Activated CD4-positive, alpha-beta memory T cell treated with anti-CD3 and anti-CD28 coated beads, Interleukin-2, amount 10 ng/mL, durations not matched to agents 7 days and 5 days (primary cell): ENCODE data around the gene OSBPL1A. TPM values are rescaled to one million over a fixed set of nuclear protein-coding genes. Genes with fewer than 3 reads are reported as not detected.

Experiments used
- CTCF ChIA-PET: fragments of 350-600 bp; sonication (Branson Sonifier 250); formaldehyde crosslinking; loops from one replicate; lab custom pipeline; 2021; ENCODE audit warnings: antibody characterized with exemption, inconsistent platforms; lab: Charles Lee
- POLR2A ChIA-PET: fragments of 350-600 bp; sonication (Branson Sonifier 250); formaldehyde crosslinking; loops from one replicate; lab custom pipeline; 2021; ENCODE audit warnings: antibody characterized with exemption; lab: Charles Lee
- DNase-seq: peaks from one replicate; pipeline ENCODE4 v3.0.0-alpha.2; 2020
- H3K27ac Mint-ChIP-seq: one replicate; pipeline ENCODE4 v1.8.0; 2021; ENCODE audit warnings: mild to moderate bottlenecking, mixed read lengths
- H3K27me3 Mint-ChIP-seq: one replicate; pipeline ENCODE4 v1.8.0; 2021; ENCODE audit warnings: mixed read lengths
- H3K36me3 Mint-ChIP-seq: one replicate; pipeline ENCODE4 v1.8.0; 2021; ENCODE audit warnings: low read depth, mixed read lengths
- H3K4me1 Mint-ChIP-seq: one replicate; pipeline ENCODE4 v1.8.0; 2021; ENCODE audit warnings: mixed read lengths
- H3K4me3 Mint-ChIP-seq: one replicate; pipeline ENCODE4 v1.8.0; 2021; ENCODE audit warnings: mild to moderate bottlenecking, mixed read lengths
- H3K9me3 Mint-ChIP-seq: one replicate; pipeline ENCODE4 v1.8.0; 2021; ENCODE audit warnings: mixed read lengths
- total RNA-seq, 2 experiments: library from RNA; stranded (reverse); gene quantifications; one replicate each; pipeline ENCODE4 v1.2.3, GENCODE V29; 2021

Gene OSBPL1A
- total RNA-seq, 2 experiments from 2014 or later = 0.53 to 0.93 TPM

DNA sequence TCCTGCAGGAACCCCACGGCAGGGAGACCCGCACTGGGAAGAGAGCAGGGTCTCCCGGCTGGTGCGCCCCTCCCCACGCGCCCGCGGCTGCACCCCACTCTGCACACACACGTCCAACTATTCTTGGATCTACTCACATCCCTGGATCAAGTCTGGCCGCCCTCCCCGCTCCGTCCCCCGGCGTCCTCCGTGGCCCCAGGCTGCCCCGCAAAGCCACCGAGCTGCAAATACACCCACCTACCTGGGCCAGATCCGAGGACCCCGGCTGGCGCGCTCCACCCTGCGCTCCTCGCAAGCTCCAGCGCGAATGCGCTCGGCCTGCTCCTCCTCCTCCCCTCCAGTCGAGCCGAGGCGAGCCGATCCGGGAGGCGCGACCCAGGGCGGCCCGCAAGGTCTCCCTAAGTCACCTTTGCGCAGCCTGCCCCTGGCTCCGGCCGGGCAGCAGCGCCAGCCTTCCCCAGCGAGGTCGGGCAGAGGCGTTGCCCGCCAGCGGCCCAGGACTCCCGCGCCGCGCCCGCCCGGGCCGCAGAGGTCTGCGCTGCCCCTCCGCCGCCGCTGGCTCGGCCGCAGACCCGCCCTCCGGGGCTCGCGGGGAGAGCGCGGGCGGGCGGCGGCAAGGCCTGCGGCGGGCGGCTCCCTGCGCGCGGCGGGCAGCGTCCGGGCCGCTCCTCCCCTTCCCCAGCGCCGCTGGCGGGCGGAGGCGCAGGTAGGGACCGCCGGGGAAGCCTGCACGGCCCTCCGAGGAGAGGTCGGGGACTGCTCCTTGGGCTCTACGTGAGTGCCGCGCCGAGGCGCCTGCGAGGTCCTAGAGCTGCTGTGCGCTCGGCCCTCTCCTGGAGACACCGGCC is 126.0 kb downstream of the OSBPL1A start:
- no peak for DNase-seq
- CTCF ChIA-PET = no interaction called here

DNA sequence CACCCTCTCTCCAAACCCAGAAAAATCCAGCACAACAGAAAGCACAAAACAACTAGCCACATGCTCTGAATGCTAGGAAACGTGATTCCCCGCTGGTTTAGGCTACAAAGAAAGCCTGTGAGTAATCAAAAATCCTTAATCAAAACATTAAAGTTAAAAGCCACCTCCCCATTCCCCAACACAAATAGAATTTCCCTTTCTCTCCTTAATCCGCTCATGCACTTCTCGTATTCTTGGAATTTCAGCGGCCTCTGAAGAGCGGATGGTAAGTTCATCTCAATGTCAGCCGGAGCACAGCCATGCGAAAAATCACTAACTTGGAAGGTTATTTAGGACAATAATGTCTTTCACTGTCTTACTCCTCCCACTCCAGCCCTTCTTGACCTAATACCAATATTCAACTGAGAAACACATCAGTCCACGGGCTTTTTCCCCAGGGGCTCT is 126.7 kb downstream of the OSBPL1A start:
- ChIA-PET POLR2A (no interaction called here), CTCF (no interaction called here)
- no peak for DNase-seq
- Mint-ChIP-seq H3K4me3 (peak overlapping the region; percentile 4), H3K36me3 (no peaks in the 10 kb centered on the region), H3K4me1 (peaks cover 1% of the 10 kb centered on the region), H3K27me3 (peaks cover 50% of the 10 kb centered on the region), H3K27ac (no peak overlapping the region), H3K9me3 (no peaks in the 10 kb centered on the region)

More for the DNA sequence above, 126.0 kb downstream of the OSBPL1A start:
- H3K36me3 Mint-ChIP-seq = no peaks in the 10 kb centered on the region
- H3K4me3 Mint-ChIP-seq = peak overlapping the region; percentile 58
- H3K27me3 Mint-ChIP-seq = peaks cover 45% of the 10 kb centered on the region
- H3K4me1 Mint-ChIP-seq = peaks cover 1% of the 10 kb centered on the region
- no peaks in the 10 kb centered on the region for H3K9me3 Mint-ChIP-seq
- no peak overlapping the region for H3K27ac Mint-ChIP-seq
- POLR2A ChIA-PET = no interaction called here

DNA sequence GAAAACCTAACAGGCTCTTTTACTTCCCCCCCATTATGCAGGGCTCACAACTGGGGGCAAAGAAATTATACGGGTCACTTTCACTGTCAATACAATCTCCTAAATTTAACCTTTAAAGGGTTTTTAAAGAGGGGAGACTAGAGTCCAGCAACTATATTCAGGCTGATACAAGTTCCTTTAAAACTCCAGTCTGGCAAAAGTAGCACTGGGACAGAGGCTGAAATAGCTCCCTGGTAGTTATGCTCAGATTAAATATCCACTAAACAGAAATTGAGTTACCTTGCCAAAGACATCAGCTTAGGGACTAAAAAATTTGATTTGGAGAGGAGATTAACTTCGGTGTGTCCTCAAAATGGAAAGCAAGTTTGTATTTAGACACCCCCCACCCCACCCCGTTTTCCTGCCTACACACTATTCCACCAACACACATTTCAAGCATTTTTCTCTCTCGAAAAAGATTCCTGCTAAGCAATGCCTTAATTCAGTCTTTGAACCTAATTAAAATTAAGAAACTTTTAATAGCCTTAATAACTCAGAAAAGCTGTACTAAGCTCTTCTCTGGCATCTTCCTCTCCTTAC is 127.2 kb downstream of the OSBPL1A start:
- CTCF ChIA-PET = no interaction called here
- Mint-ChIP-seq H3K36me3 (no peaks in the 10 kb centered on the region), H3K4me1 (peaks cover 1% of the 10 kb centered on the region), H3K27ac (no peak overlapping the region), H3K4me3 (no peak overlapping the region), H3K9me3 (no peaks in the 10 kb centered on the region), H3K27me3 (peaks cover 55% of the 10 kb centered on the region)
- POLR2A ChIA-PET = no interaction called here
- no peak for DNase-seq

DNA sequence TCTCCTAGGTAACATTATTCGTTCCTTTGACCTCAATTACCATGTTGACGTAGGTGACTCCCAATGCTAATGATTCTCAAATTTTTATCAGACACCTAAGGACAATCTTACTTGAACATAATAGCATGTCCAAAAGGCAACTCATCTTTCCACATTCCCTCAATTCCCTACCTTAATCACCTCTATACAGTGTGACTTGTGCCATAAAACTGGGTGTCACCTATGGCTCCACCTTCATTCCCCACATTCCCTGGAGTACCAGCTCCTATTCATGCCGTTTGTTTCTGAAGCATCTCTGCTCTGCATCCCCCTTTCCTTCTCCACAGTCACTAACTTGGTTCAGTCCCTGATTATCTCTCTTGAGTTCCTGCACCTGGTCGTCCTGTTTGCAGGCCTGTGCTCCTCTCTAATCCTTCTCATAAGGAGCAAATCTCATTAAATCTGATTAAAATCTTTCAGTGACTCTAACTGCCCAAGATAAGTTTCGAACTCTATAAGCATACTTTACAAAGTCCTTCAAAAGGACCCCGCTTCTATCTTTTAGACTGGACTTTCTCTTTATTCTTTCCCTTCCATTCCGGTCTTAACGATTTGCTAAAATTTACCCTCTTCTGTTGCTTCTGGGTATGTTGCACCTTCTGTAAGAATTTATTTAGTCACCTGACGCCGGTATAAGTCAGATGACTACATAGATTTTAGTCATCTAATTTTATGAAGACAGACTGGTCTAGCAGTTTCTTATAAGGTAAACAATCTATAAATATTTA is 128.7 kb downstream of the OSBPL1A start:
- H3K4me1 Mint-ChIP-seq = peaks cover 1% of the 10 kb centered on the region
- ChIA-PET CTCF (no interaction called here), POLR2A (no interaction called here)
- no peak overlapping the region for H3K4me3 Mint-ChIP-seq
- no peak overlapping the region for H3K27ac Mint-ChIP-seq
- H3K36me3 Mint-ChIP-seq = no peaks in the 10 kb centered on the region
- peaks cover 55% of the 10 kb centered on the region for H3K27me3 Mint-ChIP-seq
- DNase-seq = no peak
- no peaks in the 10 kb centered on the region for H3K9me3 Mint-ChIP-seq

DNA sequence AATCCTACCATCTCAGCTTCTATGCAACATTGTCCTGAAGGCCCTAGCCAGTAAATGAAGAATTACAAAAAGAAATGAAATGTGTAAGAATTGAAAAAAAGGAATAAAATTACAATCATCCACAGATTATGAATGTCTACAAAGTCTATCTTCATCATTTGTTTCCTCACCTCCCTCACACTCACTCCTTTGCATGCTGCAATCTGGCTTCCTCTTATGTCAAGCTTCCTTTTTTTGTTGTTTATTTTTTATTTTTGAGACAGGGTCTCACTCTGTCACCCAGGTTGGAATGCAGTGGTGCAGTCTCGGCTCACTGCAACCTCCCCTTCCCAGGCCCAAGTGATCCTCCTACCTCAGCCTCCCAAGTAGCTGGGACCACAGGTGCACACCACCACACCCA is 129.7 kb downstream of the OSBPL1A start:
- Mint-ChIP-seq H3K4me3 (no peak overlapping the region), H3K27ac (no peak overlapping the region), H3K27me3 (peaks cover 49% of the 10 kb centered on the region), H3K9me3 (no peaks in the 10 kb centered on the region), H3K36me3 (no peaks in the 10 kb centered on the region), H3K4me1 (peaks cover 1% of the 10 kb centered on the region)
- POLR2A ChIA-PET = no interaction called here
- no peak for DNase-seq
- CTCF ChIA-PET = no interaction called here

DNA sequence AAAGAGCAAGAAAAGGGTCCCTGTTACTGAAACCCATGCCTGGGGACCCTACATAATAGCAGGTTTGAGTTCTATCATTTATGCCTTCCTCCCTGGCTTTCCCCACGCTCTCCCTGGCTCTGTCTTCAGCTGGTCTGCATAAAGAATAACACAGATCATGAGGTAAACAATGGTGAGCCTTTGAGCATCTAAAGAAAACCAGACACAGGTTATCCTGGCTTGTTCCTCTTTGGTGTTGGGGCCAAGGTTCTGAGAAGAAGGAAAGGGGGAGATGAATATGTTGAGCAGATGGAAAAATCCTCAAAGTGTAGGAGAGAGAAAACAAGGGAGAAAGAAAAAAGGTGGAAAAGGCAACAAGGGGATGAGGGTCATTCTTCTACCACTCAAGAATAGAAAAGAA is 131.5 kb downstream of the OSBPL1A start:
- no peak overlapping the region for H3K4me3 Mint-ChIP-seq
- peaks cover 38% of the 10 kb centered on the region for H3K27me3 Mint-ChIP-seq
- H3K4me1 Mint-ChIP-seq = no peaks in the 10 kb centered on the region
- no peak for DNase-seq
- ChIA-PET POLR2A (no interaction called here), CTCF (no interaction called here)
- no peaks in the 10 kb centered on the region for H3K9me3 Mint-ChIP-seq
- no peaks in the 10 kb centered on the region for H3K36me3 Mint-ChIP-seq
- H3K27ac Mint-ChIP-seq = no peak overlapping the region

DNA sequence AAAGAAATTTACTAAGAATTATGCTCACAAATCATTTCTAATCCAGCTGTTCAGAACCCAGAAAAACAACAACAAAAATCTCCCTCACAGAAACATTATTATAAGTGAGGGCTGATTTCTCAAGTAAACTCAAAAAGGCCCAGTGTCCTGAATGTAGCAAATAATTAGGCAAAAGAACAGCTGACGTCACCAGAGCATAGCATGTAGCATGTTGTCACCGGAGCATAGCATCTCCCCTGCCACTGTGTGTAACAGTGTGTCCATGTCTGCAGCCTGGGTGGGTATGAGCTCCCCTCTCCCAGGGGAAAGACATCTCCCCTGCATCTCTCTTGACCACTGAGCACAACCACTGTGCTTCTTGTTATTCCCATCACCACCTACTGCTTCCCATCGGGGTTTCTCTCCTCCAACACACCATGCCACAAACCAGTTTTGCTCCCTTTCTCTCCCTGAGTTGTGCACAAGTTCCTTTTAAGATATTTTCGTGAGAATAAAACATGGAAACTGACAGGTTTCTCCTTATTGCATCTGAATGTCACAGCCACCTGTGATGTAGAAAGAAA is 132.0 kb downstream of the OSBPL1A start:
- peaks cover 33% of the 10 kb centered on the region for H3K27me3 Mint-ChIP-seq
- POLR2A ChIA-PET = no interaction called here
- CTCF ChIA-PET = no interaction called here

DNA sequence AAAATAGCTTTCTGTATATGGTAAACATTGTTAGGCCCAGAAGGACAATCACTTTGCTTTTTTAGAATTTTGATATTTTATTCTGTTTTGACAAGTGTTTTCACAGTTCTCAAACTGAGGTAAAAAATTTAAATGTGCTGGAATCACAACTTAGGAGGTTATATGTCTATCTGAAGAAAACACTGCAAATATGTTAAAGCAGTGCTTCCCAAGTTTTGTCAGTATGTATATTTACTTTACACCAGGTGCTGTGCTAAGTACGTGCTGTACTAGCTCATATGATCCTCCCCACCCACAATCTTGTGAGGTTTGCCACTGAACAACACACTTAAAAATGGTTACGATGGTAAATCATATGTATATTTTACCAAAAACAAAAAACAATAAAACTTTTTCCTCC is 134.6 kb downstream of the OSBPL1A start:
- H3K36me3 Mint-ChIP-seq = no peaks in the 10 kb centered on the region
- H3K4me1 Mint-ChIP-seq = no peaks in the 10 kb centered on the region
- no peak overlapping the region for H3K4me3 Mint-ChIP-seq
- no peaks in the 10 kb centered on the region for H3K9me3 Mint-ChIP-seq
- DNase-seq = no peak
- POLR2A ChIA-PET = no interaction called here
- peaks cover 23% of the 10 kb centered on the region for H3K27me3 Mint-ChIP-seq
- CTCF ChIA-PET = no interaction called here
- H3K27ac Mint-ChIP-seq = no peak overlapping the region

More for the DNA sequence above, 132.0 kb downstream of the OSBPL1A start:
- H3K4me3 Mint-ChIP-seq = no peak overlapping the region
- H3K4me1 Mint-ChIP-seq = no peaks in the 10 kb centered on the region
- DNase-seq = no peak
- no peak overlapping the region for H3K27ac Mint-ChIP-seq
- no peaks in the 10 kb centered on the region for H3K9me3 Mint-ChIP-seq
- H3K36me3 Mint-ChIP-seq = no peaks in the 10 kb centered on the region

DNA sequence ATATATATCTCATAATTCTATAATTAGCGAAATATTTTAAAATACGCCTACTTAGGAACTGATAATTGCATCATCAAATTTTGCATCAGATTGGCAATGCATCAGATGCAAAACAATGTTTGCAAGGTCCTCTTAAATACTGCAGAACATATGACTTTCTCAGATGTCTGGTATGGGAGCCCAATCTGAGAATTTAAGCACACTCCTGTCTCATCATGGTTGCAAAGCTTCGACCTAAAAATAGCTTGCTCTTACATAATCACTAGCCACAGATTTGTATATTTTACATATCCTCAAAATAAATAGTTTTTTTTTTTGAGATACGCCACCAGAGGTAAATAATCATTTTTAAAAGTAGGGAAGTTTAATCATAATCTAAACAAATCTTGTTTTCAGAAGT is 135.5 kb downstream of the OSBPL1A start:
- peaks cover 25% of the 10 kb centered on the region for H3K27me3 Mint-ChIP-seq
- H3K4me1 Mint-ChIP-seq = no peaks in the 10 kb centered on the region
- H3K27ac Mint-ChIP-seq = no peak overlapping the region
- H3K9me3 Mint-ChIP-seq = no peaks in the 10 kb centered on the region
- no peak overlapping the region for H3K4me3 Mint-ChIP-seq
- no peak for DNase-seq
- POLR2A ChIA-PET = no interaction called here
- CTCF ChIA-PET = no interaction called here
- H3K36me3 Mint-ChIP-seq = no peaks in the 10 kb centered on the region

DNA sequence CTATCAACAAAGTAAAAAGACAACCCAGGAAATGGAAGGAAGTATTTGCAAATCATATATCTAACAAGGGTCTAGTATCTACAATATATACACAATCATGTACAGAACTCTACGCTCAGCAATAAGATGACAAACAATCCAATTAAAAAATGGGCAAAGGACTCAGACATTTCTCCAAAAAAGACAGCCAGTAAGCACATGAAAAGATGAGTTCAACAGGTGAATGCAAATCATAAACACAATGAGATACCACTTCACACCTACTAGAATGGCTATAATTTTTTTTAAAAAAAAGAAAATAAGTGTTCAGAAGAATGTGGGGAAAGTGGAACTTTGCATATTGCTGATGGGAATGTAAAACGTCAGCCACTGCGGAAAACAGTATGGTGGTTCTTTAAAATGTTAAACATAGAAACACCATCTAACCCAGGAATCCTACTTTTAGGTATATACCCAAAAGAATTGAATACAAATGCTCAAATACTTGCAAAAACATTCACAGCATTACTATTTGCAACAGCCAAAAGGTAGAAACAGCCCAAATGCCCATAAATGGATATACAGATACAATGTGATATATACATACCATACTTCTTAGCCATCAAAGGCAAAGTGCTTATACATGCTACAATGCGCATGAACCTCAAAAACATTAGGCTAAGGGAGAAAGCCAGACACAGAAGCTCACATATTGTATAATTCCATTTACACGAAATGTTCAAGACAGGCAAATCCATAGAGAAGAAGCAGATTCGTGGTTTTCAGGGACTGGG is 137.6 kb downstream of the OSBPL1A start:
- ChIA-PET POLR2A (no interaction called here), CTCF (no interaction called here)
- no peak for DNase-seq
- Mint-ChIP-seq H3K9me3 (no peaks in the 10 kb centered on the region), H3K27me3 (peaks cover 21% of the 10 kb centered on the region), H3K4me1 (no peaks in the 10 kb centered on the region), H3K36me3 (no peaks in the 10 kb centered on the region), H3K27ac (no peak overlapping the region), H3K4me3 (no peak overlapping the region)

DNA sequence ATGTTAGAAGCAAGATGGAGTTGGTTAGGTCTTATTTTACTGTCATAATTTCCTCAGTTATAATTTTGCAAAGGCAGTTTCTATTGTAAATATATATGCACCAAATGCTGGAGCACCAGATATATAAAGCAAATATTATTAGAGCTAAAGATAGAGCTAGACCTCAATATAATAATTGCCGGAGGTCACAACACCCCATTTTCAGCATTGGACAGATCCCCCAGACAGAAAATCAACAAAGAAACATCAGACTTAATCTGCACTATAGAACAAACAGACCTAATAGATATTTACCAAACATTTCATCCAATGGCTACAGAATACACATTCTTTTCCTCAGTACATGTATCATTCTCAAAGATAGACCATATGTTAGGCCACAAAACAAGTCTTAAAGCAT is 143.6 kb downstream of the OSBPL1A start:
- ChIA-PET POLR2A (no interaction called here), CTCF (no interaction called here)
- no peak overlapping the region for H3K27ac Mint-ChIP-seq
- peaks cover 42% of the 10 kb centered on the region for H3K27me3 Mint-ChIP-seq
- DNase-seq = no peak
- H3K4me3 Mint-ChIP-seq = no peak overlapping the region
- no peaks in the 10 kb centered on the region for H3K9me3 Mint-ChIP-seq
- H3K4me1 Mint-ChIP-seq = no peaks in the 10 kb centered on the region
- H3K36me3 Mint-ChIP-seq = no peaks in the 10 kb centered on the region

DNA sequence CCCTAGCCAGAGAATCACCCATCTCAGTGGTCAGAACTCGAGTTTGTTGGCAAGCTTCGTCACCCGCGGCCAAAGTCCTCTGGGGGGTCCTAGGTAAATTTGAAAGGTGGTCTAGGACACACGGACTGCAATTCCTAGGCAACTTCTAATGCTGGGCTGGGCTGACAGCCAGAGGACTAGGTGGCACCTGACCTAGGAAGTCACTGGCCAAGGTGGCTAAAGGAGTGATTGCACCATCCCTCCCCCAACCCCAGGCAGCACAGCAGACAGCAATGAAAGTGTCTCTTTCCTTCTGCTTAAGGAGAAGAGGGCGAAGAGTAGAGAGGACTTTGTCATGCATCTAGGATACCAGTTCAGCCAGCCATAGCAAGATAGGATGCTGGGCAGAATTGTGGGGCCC is 147.9 kb downstream of the OSBPL1A start:
- Mint-ChIP-seq H3K36me3 (no peaks in the 10 kb centered on the region), H3K4me3 (no peak overlapping the region), H3K27ac (no peak overlapping the region), H3K27me3 (peaks cover 33% of the 10 kb centered on the region), H3K9me3 (no peaks in the 10 kb centered on the region), H3K4me1 (peaks cover 9% of the 10 kb centered on the region)
- ChIA-PET POLR2A (no interaction called here), CTCF (no interaction called here)
- no peak for DNase-seq
